ENCODE measurements around the gene SFXN1. TPM values are rescaled to one million over a fixed set of nuclear protein-coding genes. Genes with fewer than 3 reads are reported as not detected.

The SFXN1 gene
- total and polyA plus RNA-seq, 2 of the 4 experiments (the other 2 are of a cell fraction), result 131 to 410 TPM

- H2AK5ac ChIP-seq (ENCODE audit: low read depth, low read length), result no peak overlapping the region
- H3K79me1 ChIP-seq (ENCODE audit: low read depth in 1 of 2, low read length in 2 of 2), result no peaks in the 10 kb centered on the region
- CTCF ChIA-PET, result no interaction called here
- no peaks in the 10 kb centered on the region for H3K36me3 ChIP-seq (ENCODE audit: control insufficient read depth, insufficient read depth, low read length)
- no peak overlapping the region for H2BK5ac ChIP-seq (ENCODE audit: low read depth, low read length, poor library complexity, severe bottlenecking)
- no peak for TF ChIP-seq MAZ (IDR thresholded peaks at IDR 0.05; ENCODE audit: borderline replicate concordance, low read depth, low read length)
- H2AFZ ChIP-seq (replicated peaks; ENCODE audit: low read length, poor library complexity), result no peak overlapping the region
- no peak overlapping the region for H2BK20ac ChIP-seq (ENCODE audit: low read depth, low read length)
- no peak overlapping the region for H4K8ac ChIP-seq (ENCODE audit: low read depth in 2 of 2, low read length in 2 of 2)
- no peak overlapping the region for H4K91ac ChIP-seq (ENCODE audit: insufficient read depth, low read depth, low read length)
- H2AK9ac ChIP-seq (replicated peaks; ENCODE audit: low read depth, low read length, poor library complexity), result no peak overlapping the region
- H3K4ac ChIP-seq (ENCODE audit: low read depth, low read length), result no peak overlapping the region
- no peak overlapping the region for H3K4me2 ChIP-seq (ENCODE audit: low read depth, low read length)
- no peaks in the 10 kb centered on the region for H3K9me1 ChIP-seq (ENCODE audit: insufficient read depth, low read length)
- no peak overlapping the region for H3K18ac ChIP-seq (ENCODE audit: low read depth, low read length)
- H3K9ac ChIP-seq (ENCODE audit: low read depth, low read length), result no peak overlapping the region
- WGBS, 2 experiments (ENCODE audit: extremely low coverage in 2 of 2, insufficient read length in 1 of 2), result no CpG with 5 or more reads among the region's 1 CpG
- peaks cover 2% of the 10 kb centered on the region; the same call in 1 of the 2 replicates for H3K9me3 ChIP-seq (ENCODE audit: control insufficient read depth, insufficient read depth, low read length)
- ATAC-seq (ENCODE audit: low read depth), result no peak
- intact Hi-C loops (cut with micrococcal nuclease), result no loop called here
- H3K14ac ChIP-seq (replicated peaks; ENCODE audit: low read depth, low read length), result no peak overlapping the region
- dilution Hi-C loops (cut with HindIII; ENCODE audit: low sequenced_read_pairs, unreplicated experiment), result no loop called here
- no peaks in the 10 kb centered on the region for H3K27me3 ChIP-seq (ENCODE audit: control insufficient read depth, insufficient read depth, low read length)
- no peak overlapping the region for H4K5ac ChIP-seq (ENCODE audit: low read depth, low read length)
- H3K4me1 ChIP-seq (ENCODE audit: control insufficient read depth, insufficient read depth, low read length), result no peaks in the 10 kb centered on the region
- in situ Hi-C loops (cut with MboI; ENCODE audit: low sequenced_read_pairs), result no loop called here
- no peak for DNase-seq
- POLR2A ChIA-PET (ENCODE audit: unreplicated experiment), result no interaction called here
- H2BK120ac ChIP-seq (ENCODE audit: low read depth, low read length), result no peak overlapping the region
- BruUV-seq (replicated peaks), result no TSS peak
- H4K20me1 ChIP-seq (ENCODE audit: insufficient read depth, low read length), result no peaks in the 10 kb centered on the region
- H2BK15ac ChIP-seq (ENCODE audit: low read depth, low read length), result no peak overlapping the region
- no peak overlapping the region for H3K4me3 ChIP-seq (ENCODE audit: insufficient read depth, low read depth, low read length)
- H3K56ac ChIP-seq (ENCODE audit: extremely low read depth, insufficient read depth, low read length), result no peak overlapping the region
- no peak overlapping the region for H3K23ac ChIP-seq (ENCODE audit: low read depth, low read length)
- no peak overlapping the region for H3K27ac ChIP-seq (ENCODE audit: insufficient read depth, low read length)
Observed at GRCh38 chr5:175564716-175565115, 86.4 kb downstream of the SFXN1 start.
